Glomerular endothelial cell (primary cell): ENCODE results near the gene SHH. TPM values are rescaled to one million over a fixed set of nuclear protein-coding genes. Genes with fewer than 3 reads are reported as not detected.

Source experiments
- DNase-seq: peaks from one replicate; pipeline ENCODE4 v3.0.0-alpha.2; 2011; ENCODE audit warnings: low read depth, low spot score; ENCODE audit errors: extremely low read depth
- total RNA-seq: library from RNA; depleted of rRNA; stranded (reverse); fragments of >200 nt; gene quantifications from 2 replicates; pipeline ENCODE4 v1.2.3, GENCODE V29; 2015

SHH gene
- total RNA-seq, 1 donor from 2014 or later, result 0.06 TPM

DNA sequence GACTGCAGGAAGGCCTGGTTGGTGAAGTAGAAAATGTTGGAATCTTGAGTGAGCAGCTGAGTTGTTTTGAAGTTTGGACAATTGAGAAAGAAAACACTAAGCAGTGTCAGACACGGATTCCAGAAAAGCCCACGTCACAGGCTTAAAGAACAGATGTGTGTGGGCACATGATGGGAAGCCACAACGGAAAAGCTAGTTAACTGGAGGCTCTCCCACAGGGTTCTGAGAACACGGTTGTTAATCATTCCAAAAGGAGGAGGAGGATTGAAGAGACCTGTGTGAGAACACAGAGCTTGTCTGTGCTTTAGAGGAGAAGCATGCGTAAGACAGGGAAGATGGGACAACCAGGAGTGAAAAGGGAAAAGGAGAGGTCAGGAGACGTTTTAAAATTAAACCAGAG, 42.6 kb downstream of the SHH start:
- DNase-seq, result no peak

DNA sequence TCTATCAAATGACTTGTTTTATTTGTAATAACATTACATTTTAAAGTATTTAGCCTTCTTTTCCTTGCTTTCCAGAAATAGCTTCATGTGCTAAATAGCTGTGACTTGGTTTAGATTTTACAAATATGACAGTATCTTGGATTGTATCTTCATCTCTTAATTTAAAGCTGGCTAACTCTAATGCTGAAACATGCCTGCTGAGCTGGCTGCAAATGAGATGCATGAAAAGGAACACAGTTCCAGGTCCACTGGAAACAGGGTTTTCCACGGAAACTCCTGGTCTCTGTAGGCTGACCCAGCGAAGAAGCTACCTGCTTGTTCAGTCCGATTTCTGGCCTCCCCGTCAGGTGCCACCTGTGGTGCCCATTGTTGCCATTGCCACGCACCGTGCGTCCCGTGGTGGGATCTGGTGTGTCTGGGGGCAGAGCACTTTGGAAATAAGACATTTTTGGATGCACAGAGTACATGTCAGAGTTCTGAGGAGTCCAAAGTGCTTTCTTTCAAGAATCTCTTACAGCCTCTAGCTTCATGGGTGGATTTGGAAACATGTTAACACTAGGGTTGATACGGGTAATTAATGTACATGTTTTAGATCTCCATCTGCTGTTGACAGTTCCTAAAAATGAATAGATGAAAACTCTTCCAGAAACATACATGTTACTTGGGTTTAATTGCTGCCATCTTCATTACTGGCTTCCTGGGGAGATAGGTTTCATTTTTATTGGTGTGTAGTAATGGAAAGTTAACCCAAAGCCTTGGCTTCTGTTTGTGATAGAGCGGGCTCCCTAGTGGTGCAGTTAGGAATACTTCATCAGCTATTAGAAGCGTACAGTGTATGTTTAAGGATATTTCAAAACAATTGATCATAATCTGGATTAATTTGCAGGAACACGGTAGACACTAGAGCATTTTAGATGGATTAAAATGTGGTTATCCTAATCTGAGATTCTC, 45.0 kb downstream of the SHH start:
- no peak for DNase-seq

DNA sequence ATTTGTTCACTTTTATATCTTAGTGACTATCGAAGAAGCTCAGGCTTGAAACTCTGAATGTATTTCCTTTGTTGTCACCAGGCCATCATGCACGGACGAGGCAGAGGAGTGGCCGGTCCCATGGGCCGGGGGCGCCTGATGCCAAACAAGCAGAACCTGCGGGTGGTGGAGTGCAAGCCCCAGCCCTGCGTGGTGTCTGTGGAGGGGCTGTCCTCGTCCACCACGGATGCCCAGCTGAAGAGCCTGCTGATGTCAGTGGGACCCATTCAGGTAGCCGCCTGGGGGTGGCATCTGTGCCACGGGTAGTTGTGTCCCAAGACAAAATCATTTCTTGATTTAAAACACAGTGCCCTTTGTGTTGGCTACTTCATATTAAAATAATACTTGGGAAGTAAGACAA, 45.9 kb downstream of the SHH start:
- no peak for DNase-seq

DNA sequence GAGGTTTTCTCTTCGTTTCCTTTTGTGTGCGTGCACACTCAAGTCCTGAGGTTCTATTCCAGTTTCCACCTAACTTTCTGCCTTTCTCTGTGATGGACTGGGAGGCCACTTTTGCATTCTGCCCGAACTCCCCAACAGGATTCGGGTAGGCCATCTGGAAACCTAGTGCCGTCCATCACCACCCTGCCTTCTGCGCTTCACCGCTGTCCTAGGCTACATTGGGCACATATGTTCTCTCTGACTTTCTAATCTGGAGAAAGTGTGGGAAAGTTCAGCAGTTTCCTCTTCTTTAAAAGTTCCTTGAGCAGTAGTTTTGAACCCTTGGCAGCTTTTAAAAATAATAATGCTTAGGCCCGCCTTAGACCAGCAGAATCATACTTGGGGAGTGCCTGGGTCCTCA, 46.8 kb downstream of the SHH start:
- no peak for DNase-seq

DNA sequence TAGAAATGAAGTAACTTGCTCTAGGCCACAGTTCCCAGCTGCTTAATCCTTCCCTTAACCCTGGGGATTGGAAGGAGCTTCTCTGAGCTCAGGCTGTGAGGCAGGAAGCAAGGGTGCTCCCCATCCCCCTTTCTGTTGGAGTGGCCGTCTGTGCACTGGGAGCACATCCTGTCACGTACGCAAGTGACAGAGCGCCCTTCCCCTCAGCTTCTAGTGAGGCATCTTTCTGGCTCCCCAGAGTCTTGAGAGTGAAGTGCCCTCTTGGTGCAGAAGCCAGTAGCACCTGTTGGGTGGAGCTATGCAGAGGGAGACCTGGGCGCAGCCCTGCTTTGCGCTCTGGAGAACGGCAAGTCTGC, 47.8 kb downstream of the SHH start:
- no peak for DNase-seq

DNA sequence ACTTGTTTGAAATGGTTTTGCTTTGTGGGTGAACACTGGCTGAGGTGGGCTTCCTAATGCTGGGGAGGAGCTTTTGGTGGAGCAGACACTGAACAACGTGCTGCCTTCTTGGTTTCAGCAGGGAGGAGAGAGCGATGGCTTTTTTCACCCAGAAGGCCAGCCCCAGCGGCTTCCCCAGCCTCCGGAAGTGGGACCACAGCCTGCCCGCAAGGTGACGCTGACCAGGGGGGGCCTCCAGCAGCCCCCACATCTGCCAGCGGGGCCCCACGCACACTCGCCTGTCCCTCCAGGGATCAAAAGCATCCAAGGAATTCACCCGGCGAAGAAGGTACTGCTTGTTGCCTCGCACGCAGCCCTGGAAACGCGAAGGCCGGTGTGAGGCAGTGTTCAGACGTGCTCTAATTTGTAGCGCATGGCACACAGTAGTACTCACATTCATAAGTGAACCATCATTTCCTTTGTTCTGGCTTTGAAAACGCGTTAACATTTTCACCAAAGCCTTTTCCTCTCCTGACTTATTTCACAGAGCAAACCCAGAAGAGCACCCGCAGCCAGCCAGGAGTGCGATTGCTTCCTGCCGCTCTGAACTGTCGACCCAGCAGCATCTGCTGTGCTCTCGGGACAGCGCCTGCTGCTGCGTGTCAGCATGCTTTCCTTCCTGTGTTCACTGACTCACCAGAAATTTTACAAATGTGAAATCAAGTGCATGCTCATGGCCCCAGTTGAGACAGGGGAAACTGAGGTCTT, 48.4 kb downstream of the SHH start:
- peak; percentile 73 for DNase-seq

DNA sequence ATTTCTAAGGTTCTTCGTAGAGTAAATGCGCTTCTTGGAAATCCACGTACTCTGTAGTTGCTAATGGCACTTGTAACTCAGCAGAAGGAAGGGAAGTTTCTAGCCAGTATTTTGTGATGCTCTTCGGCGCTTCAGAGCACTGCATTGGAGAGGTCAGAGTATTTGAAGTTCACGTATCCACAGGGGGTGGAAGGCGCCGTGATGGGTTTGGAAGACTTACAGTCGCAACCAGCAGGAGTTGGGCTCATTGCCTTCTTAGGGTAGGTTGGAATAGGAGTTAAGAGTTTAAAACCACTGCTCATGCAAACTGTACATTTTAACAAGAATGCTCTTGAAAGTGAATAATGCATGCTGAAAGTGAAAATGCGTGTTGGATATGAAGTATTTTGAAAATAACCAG, 49.1 kb downstream of the SHH start:
- no peak for DNase-seq

DNA sequence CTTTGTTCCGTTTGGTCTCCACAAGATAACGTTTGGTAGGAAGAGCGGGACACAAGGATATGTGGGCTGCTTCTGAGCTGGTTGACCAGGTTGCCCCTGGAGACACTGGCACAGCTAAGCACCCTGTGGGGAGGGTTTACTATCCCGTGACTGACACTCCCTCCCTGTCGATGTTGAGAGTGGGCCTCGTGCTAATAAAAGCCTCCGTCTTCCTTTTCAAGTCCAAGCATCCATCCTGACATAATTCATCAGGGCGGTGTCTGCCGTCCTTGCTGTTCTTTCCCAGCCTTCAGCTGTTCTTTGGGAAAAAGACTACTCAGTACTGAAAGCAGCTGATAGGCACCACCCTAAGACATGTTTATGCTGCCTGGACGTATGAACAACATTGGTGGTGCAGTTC, 49.6 kb downstream of the SHH start:
- no peak for DNase-seq

DNA sequence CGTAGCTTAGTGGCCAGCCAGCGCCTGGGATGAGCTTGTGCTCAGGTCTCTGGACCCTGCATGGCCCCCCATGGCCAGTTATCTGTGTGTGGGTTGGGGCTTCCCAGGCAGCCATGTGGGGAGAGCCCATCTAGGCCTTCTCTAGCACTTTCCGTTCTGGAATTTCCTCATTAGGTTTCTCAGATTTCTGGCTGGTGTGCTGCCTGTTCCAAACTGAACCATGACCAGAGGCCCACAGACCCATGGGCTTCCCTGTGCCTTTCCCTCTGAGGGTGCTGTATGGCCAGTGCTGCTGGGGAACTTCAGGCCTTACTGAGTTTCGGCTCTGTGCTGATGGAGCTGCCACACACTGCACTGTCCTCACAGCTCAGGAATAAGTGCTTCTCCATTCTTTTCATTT, 50.2 kb downstream of the SHH start:
- DNase-seq, result no peak

DNA sequence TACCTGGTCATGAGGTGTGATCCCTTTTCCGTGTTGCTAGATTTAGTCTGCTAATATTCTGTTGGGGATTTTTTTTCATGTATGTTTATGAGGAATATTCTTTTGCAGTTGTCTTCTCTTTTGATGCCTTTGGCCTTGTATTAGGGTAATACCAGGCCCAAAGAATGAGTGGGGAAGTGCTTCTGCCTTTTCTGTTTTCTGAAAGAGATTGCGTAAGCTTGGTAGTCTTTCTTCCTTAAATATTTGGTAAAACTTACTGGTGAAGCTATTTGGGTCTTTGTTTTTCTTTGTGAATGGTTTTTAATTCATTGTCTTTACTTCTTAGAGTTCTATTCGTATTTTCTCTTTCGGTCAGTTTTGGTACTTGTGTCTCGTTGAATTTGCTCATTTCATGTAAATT, 51.1 kb downstream of the SHH start:
- no peak for DNase-seq

DNA sequence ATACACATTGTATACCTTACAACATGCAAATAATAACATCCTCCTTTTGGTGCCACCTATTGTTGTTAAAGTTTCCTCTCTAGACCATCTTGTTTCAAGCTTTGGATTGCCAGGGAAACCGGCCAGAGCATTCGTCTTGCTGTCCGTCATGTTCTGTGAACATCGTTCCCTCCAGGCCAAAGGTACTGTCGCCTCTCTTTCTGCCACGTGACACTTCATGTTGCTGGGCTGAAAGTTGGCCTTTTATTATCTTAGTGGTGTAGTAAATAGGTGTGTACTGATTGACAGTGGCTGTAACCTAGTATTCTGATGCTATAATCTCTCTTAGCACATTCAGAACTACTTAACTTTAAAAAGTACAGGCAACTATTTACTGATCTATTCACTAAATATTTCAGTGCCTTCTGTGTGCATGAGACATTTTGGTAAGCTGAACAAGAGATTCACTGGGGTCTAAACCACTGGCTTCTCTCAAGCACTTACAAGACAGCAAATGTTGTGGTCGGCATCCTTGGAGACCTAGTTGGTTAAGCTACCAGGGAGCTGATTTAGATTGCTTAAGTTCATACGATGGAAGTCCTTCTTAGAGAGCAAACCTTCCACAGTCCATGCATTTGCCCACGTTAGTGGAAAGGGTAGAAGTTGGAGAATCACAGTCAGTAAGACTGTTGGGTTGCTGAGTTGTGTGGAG, 52.4 kb downstream of the SHH start:
- DNase-seq, result no peak

DNA sequence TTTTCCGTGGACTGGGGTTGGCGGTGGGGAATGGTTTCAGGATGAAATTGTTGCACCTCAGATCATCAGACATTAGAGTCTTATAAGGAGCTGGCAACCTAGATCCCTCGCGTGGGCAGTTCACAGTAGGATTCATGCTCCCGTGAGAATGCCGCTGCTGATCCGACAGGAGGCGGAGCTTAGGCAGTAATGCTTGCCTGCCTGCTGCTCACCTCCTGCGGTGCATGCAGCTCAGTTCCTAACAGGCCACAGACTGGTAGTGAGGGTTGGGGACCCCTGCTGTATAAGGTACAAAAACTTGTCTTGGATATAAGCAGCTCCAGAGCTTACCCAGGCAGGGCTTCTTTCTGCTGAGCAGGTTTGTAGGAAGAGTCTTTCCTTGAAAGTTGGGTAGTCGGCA, 53.9 kb downstream of the SHH start:
- DNase-seq, result no peak

DNA sequence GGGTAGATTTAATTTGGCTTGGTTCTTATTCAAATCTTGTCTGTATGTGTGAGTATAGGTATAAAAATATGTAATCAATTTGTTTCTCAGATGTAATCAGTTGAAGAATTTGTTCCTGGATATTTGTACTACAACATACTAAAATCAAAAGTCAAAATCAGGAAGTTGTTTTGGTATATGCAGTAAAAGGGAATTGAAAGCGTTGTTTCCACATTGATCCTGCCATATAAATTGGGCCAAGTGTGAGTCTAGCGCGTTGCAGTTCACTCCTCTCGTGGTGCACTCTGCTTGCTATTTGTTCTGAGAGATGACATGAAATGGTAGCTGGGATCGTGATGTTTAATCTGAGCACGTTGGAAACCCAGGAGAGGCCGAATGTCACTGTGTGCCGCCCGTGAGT, 55.9 kb downstream of the SHH start:
- DNase-seq, result no peak

DNA sequence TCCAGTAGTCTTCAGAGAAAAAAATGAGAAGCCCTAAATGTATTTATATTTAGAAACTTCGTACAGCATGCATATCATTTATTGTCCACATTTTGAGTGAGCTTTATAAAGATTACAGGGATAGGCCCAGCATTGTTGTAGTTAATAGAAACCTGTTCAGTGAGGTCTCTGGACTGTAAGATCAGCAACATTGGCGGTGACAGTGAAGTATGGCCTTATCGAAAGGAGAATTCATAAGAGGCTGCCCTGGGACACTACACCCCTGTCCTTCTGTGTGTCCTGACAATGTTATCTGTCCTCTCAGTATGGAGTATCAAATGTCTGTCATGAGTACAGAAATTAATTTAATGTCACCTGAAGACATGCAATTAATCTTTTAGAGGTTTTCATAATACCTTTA, 57.2 kb downstream of the SHH start:
- no peak for DNase-seq

DNA sequence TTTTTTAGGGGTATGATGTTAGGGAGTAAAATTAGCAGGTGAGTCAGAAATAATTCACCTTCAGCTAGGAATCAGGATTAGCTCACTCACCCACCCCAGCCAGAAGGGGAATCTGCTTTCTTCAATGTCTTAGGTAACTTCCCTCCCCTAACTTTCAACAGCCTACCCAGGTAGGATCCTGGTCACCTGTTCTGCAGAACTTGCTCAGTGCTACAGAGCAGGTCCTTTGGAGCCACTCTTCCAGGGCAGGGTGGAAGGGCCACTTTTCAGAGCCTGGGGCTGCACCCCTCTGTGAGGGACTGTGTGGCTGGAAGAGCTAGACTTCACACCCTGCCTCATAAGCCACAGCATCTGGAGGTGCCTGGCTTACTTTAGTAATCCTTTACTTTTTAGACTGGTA, 58.1 kb downstream of the SHH start:
- DNase-seq, result no peak

DNA sequence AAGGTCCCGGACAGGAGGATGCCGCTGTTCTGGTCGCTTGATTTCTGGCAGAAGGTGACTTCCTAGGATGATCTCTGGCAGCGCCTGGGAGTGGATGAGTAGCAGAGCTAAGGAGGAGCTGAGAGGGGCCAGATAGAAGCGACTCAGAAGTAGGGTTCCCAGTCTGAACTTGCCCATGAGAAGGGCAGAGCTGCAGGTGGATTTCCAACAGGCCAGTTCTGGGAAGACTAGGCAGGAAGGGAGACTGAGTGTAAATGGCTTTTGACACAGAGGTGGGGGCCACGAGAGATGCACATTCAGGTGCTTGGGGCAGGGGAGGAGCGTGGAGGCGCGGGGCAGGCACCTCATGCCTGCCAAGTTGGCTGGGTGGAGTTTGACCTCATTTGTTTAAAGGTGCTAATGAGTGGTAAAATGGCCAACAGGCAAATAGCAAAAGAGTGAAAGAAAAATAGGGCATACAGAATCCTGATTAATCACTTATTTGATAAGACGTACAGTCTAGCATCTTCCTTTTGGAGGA, 58.8 kb downstream of the SHH start:
- no peak for DNase-seq

DNA sequence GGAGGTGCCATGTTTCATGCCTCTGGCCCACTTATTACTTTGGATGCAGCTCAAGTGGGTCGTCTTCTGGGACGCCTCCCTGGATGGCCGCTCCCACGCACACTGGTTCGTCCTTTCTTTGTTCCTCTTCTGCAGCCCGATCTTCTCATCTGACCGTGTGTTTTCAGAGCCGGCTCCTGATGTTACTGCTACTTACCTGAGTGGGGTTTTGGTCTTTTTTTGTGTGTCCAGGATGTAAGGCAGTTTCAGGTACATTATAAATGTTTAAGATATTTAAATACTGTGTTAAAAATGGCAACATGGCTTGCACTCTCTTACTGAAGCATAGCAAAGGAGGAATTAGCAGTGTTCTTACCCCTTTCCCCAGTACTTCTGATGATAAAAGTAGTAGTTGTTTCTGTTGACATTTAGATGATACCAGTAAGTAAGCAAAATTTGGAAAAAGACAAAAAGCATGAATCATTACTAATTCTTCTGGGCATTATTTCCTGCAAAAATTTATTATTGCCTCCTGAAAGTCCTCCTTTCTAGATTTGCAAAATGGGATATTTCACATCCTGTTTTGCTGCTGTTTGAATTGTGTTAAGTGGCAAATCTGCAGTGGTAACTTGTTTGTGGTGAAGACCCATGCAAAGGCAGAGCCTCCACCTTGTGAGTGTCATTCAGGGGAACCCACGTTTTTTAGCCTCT, 59.4 kb downstream of the SHH start:
- no peak for DNase-seq

DNA sequence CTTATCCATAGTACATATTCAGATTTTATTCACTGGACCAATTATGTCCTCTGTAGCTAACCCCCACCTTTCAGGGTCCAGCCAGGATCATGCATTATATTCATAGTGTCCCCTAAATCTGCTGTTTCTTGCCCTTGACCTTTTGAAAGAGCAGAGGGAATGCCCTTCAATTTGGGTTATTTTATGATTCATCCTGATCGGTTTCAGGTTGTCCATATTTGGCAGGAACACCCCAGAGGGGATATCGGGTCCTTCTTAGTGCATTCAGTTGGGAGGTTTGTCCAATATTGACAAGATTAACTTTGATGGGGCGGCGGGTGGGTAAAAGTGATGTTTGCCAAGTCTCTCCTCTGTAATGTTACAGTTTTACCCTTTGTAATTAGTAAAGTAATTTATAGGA, 60.9 kb downstream of the SHH start:
- DNase-seq, result no peak

DNA sequence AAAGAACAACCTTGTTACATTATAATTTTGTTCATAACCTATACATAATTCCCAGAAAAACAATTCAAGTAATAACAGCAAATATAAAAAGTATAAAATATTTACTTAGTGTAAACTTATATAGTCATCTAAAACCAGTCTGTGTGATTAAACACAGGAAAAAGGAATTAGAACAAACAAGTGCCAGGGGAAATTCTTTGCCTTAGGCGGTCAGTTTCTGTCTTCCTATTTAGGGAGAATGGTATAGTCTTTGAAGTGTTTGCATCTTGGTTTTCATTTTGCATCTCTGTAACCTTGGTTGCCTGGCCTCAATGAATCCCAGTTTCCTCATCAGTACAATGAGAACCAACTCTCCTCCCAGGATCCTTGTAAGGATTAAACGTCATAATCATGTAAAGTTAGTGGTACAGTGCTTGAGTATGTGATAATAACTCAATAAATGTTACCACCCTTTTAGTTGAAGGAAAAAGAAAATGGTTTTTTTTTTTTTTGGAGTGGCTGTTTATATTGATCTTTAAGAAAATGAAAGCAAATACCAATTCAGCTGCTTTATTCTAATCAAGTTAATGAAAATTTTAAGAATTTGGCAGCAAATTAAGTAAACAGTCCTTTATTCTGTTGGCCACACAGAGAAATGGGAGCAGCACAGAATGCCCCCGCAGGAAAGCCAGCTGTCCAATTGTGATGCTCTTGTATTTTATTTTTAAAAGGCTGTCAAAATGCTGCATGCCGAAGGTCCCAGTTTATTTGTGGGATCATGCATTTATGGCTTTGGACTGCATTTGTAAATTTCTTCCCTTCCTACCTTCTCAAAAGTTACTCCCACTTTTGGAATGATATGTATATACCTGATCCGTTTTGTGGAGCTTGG, 61.8 kb downstream of the SHH start:
- no peak for DNase-seq
